ENCODE results near the gene DLEC1.

The DLEC1 gene

DNA sequence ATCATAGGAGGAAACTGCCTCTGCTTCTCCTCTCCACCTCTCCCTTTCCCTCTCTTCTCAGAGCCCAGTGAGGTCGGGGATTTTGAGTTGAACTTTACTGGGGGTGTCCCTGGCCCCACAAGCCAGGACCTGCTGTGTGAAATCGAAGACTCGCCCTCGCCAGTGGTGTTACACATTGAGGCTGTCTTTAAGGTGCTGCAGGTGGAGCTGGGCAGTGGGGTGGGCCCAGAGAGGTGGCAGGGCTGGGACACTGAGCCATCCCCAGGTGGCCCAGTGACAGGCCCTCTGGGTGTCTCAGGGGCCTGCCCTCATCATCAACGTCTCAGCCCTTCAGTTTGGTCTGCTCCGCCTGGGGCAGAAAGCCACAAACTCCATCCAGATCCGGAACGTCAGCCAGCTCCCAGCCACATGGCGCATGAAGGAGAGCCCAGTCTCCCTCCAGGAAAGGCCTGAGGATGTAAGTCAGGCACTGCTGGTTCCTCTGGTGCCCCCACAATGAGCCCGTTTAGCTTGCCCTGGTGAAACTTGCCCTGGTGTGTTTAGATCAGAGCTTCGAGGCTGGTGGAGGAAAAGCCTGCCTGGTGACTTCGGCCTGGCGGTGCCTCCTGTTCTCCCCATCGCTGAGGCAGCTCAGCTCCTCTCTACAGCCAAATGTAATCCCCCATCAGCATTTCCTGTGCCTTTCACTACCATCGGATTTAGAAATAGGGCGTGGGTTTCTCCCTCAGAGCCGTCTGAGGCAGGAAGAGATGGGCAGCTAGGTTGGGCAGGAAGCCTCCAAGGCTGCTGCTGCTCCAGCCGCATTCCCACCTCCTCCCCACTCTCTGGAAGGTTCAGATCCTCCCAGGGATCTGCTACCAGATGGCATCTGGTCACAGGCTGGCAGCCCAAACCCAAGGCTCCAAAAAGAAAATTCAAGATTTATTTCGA lies 58.7 kb downstream of the DLEC1 start:
- WGBS (ENCODE audit: insufficient coverage, insufficient read length): no CpG with 5 or more reads among the region's 19 CpGs
- no peaks in the 10 kb centered on the region for H3K27me3 ChIP-seq (ENCODE audit: control insufficient read depth, insufficient read depth, low read length)
- H3K4me1 ChIP-seq (ENCODE audit: control insufficient read depth, insufficient read depth, low read length): 0 out of 2 replicates have a peak, but pooled peaks cover 3% of the 10 kb centered on the region
- no peak overlapping the region for H3K27ac ChIP-seq (ENCODE audit: low read length)
- H3K4me3 ChIP-seq (ENCODE audit: low read length): no peak overlapping the region
- no peaks in the 10 kb centered on the region; the same call in 1 of the 2 replicates for H3K9me3 ChIP-seq (ENCODE audit: control insufficient read depth, insufficient read depth, low read length)
- H3K36me3 ChIP-seq (ENCODE audit: control insufficient read depth, insufficient read depth, low read length): no peaks in the 10 kb centered on the region
- DNase-seq (ENCODE audit: low read depth, low spot score): no peak

- H3K27me3 ChIP-seq (ENCODE audit: control insufficient read depth, insufficient read depth, low read length): no peaks in the 10 kb centered on the region
Observed at GRCh38 chr3:38098376-38098723, 59.3 kb downstream of the DLEC1 start.

DNA sequence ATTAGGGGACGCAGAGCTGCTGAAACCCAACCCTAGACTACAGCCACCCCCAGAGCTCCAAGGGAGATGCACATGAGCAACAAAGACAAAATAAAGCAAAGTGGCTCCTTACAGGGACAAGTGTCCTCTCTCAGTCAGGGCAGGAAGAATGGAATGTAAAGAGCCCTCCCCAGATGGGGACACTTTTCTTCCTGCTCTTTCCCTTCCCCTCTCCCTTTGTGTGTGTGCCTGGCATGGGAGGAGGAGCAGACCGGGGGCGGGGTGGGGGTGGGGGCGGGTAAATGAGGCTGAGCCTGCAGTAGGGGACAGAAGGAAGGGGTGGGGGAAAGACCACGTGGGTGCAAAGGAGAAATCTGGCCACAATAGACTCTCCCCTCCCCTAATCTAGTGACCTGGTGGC lies 60.5 kb downstream of the DLEC1 start:
- Histone ChIP-seq H3K36me3 (ENCODE audit: control insufficient read depth, insufficient read depth, low read length) (no peaks in the 10 kb centered on the region), H3K4me1 (ENCODE audit: control insufficient read depth, insufficient read depth, low read length) (0 out of 2 replicates have a peak, but pooled peaks cover 3% of the 10 kb centered on the region), H3K27ac (ENCODE audit: low read length) (no peak overlapping the region), H3K27me3 (ENCODE audit: control insufficient read depth, insufficient read depth, low read length) (no peaks in the 10 kb centered on the region), H3K4me3 (ENCODE audit: low read length) (no peak overlapping the region), H3K9me3 (ENCODE audit: control insufficient read depth, insufficient read depth, low read length) (no peaks in the 10 kb centered on the region; the same call in 1 of the 2 replicates)
- DNase-seq (ENCODE audit: low read depth, low spot score): no peak
- no CpG with 5 or more reads among the region's 5 CpGs for WGBS (ENCODE audit: insufficient coverage, insufficient read length)

More at GRCh38 chr3:38098376-38098723, 59.3 kb downstream of the DLEC1 start:
- no peaks in the 10 kb centered on the region for H3K36me3 ChIP-seq (ENCODE audit: control insufficient read depth, insufficient read depth, low read length)
- H3K9me3 ChIP-seq (ENCODE audit: control insufficient read depth, insufficient read depth, low read length): no peaks in the 10 kb centered on the region; the same call in 1 of the 2 replicates
- no peak overlapping the region for H3K27ac ChIP-seq (ENCODE audit: low read length)
- no peak for DNase-seq (ENCODE audit: low read depth, low spot score)
- H3K4me3 ChIP-seq (ENCODE audit: low read length): no peak overlapping the region
- WGBS (ENCODE audit: insufficient coverage, insufficient read length): no CpG with 5 or more reads among the region's 9 CpGs
- H3K4me1 ChIP-seq (ENCODE audit: control insufficient read depth, insufficient read depth, low read length): 0 out of 2 replicates have a peak, but pooled peaks cover 3% of the 10 kb centered on the region

DNA sequence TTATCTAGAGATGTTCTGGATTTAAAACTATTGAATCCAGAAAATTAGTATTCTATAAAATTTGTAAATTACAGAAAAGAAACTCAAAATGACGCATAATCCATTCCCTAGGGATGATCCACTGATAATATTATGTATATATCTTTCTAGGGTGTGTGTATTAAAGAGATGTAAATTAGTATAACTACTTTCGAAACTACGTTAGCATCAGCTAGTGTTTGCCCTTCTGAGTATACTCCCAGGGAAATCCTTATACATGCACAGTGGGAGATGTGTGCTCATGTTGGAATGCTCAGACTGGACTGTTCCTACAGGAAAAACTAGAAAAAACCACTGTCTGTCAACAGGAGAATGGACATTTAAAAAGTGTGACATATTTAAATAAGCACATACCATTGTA lies 61.5 kb downstream of the DLEC1 start:
- H3K36me3 ChIP-seq (ENCODE audit: control insufficient read depth, insufficient read depth, low read length): no peaks in the 10 kb centered on the region
- H3K9me3 ChIP-seq (ENCODE audit: control insufficient read depth, insufficient read depth, low read length): no peaks in the 10 kb centered on the region
- WGBS (ENCODE audit: insufficient coverage, insufficient read length): no CpG with 5 or more reads among the region's 3 CpGs
- 0 out of 2 replicates have a peak, but pooled peaks cover 3% of the 10 kb centered on the region for H3K4me1 ChIP-seq (ENCODE audit: control insufficient read depth, insufficient read depth, low read length)
- H3K27ac ChIP-seq (ENCODE audit: low read length): no peak overlapping the region
- no peaks in the 10 kb centered on the region for H3K27me3 ChIP-seq (ENCODE audit: control insufficient read depth, insufficient read depth, low read length)
- no peak for DNase-seq (ENCODE audit: low read depth, low spot score)
- no peak overlapping the region for H3K4me3 ChIP-seq (ENCODE audit: low read length)

DNA sequence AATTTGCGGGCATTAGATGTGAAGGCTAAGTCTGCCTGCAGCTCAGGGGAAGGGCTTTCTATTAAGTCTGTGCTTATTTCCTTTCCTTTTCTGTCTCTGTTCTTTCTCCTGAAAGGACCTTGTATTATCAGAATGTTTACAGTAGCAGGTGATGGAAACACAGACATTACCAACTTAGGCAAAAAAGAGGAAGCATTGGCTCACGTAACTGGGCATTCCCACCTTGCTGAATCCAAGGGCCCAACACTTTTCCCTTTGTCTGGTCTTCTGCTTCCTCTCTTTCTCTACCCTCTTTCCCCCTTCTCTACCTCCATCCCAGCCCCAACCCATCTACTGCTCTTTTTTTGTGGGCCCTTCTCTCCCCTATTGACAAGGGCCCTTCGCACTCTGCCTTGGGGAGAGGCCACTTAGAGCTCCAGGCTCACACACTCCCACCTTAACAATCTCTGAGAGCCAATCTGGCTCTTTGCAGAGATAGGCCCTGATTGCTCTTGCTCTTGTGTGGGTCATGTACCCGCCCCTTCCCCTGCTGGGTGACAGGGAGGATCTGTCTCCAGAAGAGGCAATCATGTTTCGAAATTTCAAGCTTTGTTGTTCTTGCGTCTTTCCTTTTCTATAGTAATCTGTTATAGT lies 62.9 kb downstream of the DLEC1 start:
- WGBS (ENCODE audit: insufficient coverage, insufficient read length): no CpG with 5 or more reads among the region's 6 CpGs
- no peak for DNase-seq (ENCODE audit: low read depth, low spot score)

DNA sequence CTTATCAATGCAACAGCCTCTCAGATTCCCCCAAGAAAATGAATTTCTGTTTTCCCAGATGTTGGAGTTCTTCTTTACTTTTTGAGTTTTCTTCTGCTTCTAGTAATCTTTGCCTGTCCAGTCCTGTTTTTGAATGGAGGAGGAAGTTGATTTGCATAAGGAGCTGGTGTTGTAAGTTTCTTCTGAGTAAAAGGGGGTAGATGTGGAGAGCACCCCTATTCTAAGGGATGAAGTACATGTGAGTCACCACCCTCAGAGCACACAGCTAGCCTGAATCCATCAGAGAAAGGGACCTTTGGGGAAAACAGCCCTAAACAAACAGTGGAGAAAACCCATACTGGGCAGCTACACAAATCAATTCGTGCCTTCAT lies 63.4 kb downstream of the DLEC1 start:
- no peaks in the 10 kb centered on the region for H3K9me3 ChIP-seq (ENCODE audit: control insufficient read depth, insufficient read depth, low read length)
- whole genome bisulfite sequencing (ENCODE audit: insufficient coverage, insufficient read length): no CpG with 5 or more reads among the region's 1 CpG
- H3K36me3 ChIP-seq (ENCODE audit: control insufficient read depth, insufficient read depth, low read length): no peaks in the 10 kb centered on the region
- H3K27ac ChIP-seq (ENCODE audit: low read length): no peak overlapping the region
- H3K4me1 ChIP-seq (ENCODE audit: control insufficient read depth, insufficient read depth, low read length): 0 out of 2 replicates have a peak, but pooled peaks cover 3% of the 10 kb centered on the region
- H3K4me3 ChIP-seq (ENCODE audit: low read length): no peak overlapping the region
- H3K27me3 ChIP-seq (ENCODE audit: control insufficient read depth, insufficient read depth, low read length): no peaks in the 10 kb centered on the region
- no peak for DNase-seq (ENCODE audit: low read depth, low spot score)

More for the DNA sequence above, 62.9 kb downstream of the DLEC1 start:
- Histone ChIP-seq H3K9me3 (ENCODE audit: control insufficient read depth, insufficient read depth, low read length) (no peaks in the 10 kb centered on the region), H3K27me3 (ENCODE audit: control insufficient read depth, insufficient read depth, low read length) (no peaks in the 10 kb centered on the region), H3K36me3 (ENCODE audit: control insufficient read depth, insufficient read depth, low read length) (no peaks in the 10 kb centered on the region), H3K4me3 (ENCODE audit: low read length) (no peak overlapping the region), H3K4me1 (ENCODE audit: control insufficient read depth, insufficient read depth, low read length) (0 out of 2 replicates have a peak, but pooled peaks cover 3% of the 10 kb centered on the region), H3K27ac (ENCODE audit: low read length) (no peak overlapping the region)

DNA sequence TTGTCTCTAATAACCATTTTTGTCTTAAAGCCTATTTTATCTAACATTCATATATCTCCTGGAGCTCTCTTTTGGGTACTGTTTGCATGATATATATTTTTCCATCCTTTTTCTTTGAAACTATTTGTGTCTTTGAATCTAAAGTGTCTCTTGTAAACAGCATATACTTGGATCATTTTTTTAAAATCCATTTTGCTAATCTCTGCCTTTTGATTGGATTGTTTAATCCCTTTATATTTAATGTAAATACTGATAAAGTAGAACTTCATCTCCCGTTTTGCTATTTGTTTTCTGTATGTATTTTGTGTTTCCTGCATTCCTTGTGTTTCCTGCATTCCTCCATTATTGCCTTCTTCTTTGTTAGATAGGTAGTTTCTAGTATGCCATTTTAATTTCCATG lies 66.5 kb downstream of the DLEC1 start:
- no peaks in the 10 kb centered on the region for H3K36me3 ChIP-seq (ENCODE audit: control insufficient read depth, insufficient read depth, low read length)
- no peak for DNase-seq (ENCODE audit: low read depth, low spot score)
- H3K4me3 ChIP-seq (ENCODE audit: low read length): no peak overlapping the region
- H3K27ac ChIP-seq (ENCODE audit: low read length): no peak overlapping the region
- no peaks in the 10 kb centered on the region for H3K9me3 ChIP-seq (ENCODE audit: control insufficient read depth, insufficient read depth, low read length)
- no CpG with 5 or more reads among the region's 1 CpG for WGBS (ENCODE audit: insufficient coverage, insufficient read length)
- no peaks in the 10 kb centered on the region for H3K4me1 ChIP-seq (ENCODE audit: control insufficient read depth, insufficient read depth, low read length)
- H3K27me3 ChIP-seq (ENCODE audit: control insufficient read depth, insufficient read depth, low read length): no peaks in the 10 kb centered on the region

DNA sequence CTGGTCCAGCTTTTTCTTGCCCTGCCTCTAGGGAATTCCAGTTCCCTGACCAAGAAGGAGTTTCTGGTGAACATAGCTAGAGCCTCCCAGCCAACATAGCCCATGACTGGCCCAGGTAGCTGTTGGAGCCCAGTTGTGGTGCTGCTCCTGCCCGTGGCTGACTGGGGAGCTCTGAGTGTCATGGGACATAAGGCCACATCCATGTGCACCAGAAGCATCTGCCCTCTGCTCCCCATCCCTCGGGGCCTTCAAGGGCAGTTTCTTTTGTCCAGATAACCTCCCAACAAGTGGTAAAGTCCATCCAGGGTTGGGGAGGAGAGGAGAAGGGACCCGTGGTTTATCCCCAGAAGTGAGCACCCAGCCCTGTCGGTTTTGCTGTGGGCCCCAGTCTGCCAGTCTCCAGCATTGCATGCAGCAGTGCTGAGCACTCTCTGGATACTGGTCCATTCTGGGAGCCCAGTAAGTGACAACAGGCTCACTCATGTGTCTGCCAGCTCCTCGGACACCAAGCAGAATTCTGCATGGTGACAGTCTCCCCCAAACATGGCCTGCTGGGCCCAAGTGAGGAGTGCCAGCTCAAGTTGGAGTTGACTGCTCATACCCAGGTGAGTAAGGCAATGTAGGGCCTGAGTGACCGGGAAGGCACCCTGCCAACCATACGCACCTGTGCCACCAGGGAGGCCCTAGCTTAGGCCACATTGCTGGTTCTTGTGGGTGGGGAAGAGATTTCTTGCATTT lies 69.1 kb downstream of the DLEC1 start:
- no CpG with 5 or more reads among the region's 7 CpGs for WGBS (ENCODE audit: insufficient coverage, insufficient read length)
- no peak for DNase-seq (ENCODE audit: low read depth, low spot score)
- no peaks in the 10 kb centered on the region for H3K36me3 ChIP-seq (ENCODE audit: control insufficient read depth, insufficient read depth, low read length)
- no peaks in the 10 kb centered on the region for H3K4me1 ChIP-seq (ENCODE audit: control insufficient read depth, insufficient read depth, low read length)
- H3K9me3 ChIP-seq (ENCODE audit: control insufficient read depth, insufficient read depth, low read length): no peaks in the 10 kb centered on the region
- no peak overlapping the region for H3K4me3 ChIP-seq (ENCODE audit: low read length)
- H3K27ac ChIP-seq (ENCODE audit: low read length): no peak overlapping the region
- H3K27me3 ChIP-seq (ENCODE audit: control insufficient read depth, insufficient read depth, low read length): no peaks in the 10 kb centered on the region

DNA sequence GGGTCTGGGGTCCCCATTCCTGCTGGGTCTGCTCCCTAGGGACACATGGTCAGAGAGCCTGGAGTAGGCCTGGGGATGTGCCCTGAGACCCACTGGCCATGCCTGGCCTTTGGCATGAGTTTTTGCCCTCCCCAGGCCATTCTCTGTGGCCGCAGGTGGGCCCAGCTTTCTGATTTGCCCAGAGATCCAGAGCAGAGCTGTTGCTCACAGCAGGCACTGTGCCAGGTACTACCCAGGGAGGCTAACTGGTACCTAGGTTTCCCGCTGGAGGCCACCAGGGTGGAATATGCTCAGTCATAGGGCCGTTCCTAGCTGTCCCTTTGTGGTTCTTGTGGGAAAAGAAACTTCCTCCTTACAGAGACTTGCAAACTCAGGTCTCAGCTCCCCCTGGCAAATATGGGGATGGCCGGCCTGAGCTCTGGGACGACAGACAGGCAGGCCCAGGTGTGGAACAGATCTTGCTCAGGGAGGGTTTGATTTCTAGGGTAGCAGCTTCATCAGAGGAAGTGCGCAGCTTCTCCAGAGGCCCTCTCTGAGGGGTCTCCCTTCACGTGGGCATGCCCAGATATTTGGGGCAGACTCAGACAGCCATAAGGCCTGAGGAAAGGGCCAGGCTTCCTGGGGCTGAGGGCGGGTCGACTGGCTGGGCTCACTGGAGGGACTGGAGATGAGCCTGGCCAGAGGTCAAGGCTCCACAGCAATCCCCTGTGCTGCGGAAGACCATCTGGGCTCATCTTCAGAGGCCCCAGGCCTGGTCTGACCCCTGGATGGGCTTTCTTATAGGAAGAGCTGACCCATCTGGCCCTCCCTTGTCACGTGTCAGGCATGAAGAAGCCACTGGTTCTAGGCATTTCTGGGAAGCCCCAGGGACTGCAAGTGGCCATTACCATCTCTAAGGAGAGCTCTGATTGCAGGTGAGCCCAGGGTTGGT lies 69.9 kb downstream of the DLEC1 start:
- no peak overlapping the region for H3K27ac ChIP-seq (ENCODE audit: low read length)
- H3K9me3 ChIP-seq (ENCODE audit: control insufficient read depth, insufficient read depth, low read length): no peaks in the 10 kb centered on the region
- H3K4me3 ChIP-seq (ENCODE audit: low read length): no peak overlapping the region
- no peaks in the 10 kb centered on the region for H3K36me3 ChIP-seq (ENCODE audit: control insufficient read depth, insufficient read depth, low read length)
- no peak for DNase-seq (ENCODE audit: low read depth, low spot score)
- no peaks in the 10 kb centered on the region for H3K4me1 ChIP-seq (ENCODE audit: control insufficient read depth, insufficient read depth, low read length)
- no peaks in the 10 kb centered on the region for H3K27me3 ChIP-seq (ENCODE audit: control insufficient read depth, insufficient read depth, low read length)
- no CpG with 5 or more reads among the region's 11 CpGs for WGBS (ENCODE audit: insufficient coverage, insufficient read length)

All from iPS DF 6.9 (cell line).